ENCODE data around the gene RNF130. TPM values are rescaled to one million over a fixed set of nuclear protein-coding genes. Genes with fewer than 3 reads are reported as not detected.

Gene RNF130
- total and polyA plus RNA-seq, 2 of the 13 experiments (the other 11 are each of a cell fraction or from before 2014, with no cell fraction given) = 28.2 to 28.3 TPM

DNA sequence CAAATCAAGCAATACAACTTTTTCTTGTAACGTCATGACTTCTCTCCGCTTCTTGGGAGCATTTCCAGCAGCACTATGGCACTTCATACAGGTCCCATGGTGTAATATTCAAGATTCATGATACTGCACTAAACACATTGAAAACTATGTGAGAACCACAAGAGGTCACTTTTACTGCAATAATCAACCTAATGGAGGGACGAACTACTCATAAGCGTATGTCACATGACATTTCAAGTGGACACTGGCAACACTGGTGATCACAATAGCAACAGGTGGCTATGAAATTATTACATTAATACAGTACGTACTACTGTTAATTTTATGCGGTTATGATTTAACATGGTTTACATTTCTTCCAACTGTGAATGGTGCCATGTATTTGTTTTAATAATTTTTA, 85.2 kb downstream of the RNF130 start (continued):
- TF ChIP-seq, protein P1, sequence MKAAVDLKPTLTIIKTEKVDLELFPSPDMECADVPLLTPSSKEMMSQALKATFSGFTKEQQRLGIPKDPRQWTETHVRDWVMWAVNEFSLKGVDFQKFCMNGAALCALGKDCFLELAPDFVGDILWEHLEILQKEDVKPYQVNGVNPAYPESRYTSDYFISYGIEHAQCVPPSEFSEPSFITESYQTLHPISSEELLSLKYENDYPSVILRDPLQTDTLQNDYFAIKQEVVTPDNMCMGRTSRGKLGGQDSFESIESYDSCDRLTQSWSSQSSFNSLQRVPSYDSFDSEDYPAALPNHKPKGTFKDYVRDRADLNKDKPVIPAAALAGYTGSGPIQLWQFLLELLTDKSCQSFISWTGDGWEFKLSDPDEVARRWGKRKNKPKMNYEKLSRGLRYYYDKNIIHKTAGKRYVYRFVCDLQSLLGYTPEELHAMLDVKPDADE (CRISPR knock-in tag; IDR thresholded peaks at IDR 0.05) = no peak
- TF ChIP-seq BCLAF1 (IDR thresholded peaks at IDR 0.05) (no peak), HNF1A (IDR thresholded peaks at IDR 0.05; ENCODE audit: low read depth) (no peak), HNF1A (CRISPR knock-in tag; IDR thresholded peaks at IDR 0.05; ENCODE audit: borderline replicate concordance) (no peak), SAP130 (CRISPR knock-in tag; IDR thresholded peaks at IDR 0.05; ENCODE audit: low read depth) (no peak), DDIT3 (CRISPR knock-in tag; IDR thresholded peaks at IDR 0.05) (no peak), ZNF235 (CRISPR knock-in tag; IDR thresholded peaks at IDR 0.05; ENCODE audit: borderline replicate concordance) (no peak), IKZF4 (CRISPR knock-in tag; IDR thresholded peaks at IDR 0.05; ENCODE audit: borderline replicate concordance, low read depth, not compliant biosample characterization) (no peak), U2AF1 (optimal IDR thresholded peaks at IDR 0.05; ENCODE audit: low read depth, low read length) (no peak), NR2F2 (IDR thresholded peaks at IDR 0.05; ENCODE audit: borderline replicate concordance, low read depth) (no peak)
- TF ChIP-seq, protein P2, sequence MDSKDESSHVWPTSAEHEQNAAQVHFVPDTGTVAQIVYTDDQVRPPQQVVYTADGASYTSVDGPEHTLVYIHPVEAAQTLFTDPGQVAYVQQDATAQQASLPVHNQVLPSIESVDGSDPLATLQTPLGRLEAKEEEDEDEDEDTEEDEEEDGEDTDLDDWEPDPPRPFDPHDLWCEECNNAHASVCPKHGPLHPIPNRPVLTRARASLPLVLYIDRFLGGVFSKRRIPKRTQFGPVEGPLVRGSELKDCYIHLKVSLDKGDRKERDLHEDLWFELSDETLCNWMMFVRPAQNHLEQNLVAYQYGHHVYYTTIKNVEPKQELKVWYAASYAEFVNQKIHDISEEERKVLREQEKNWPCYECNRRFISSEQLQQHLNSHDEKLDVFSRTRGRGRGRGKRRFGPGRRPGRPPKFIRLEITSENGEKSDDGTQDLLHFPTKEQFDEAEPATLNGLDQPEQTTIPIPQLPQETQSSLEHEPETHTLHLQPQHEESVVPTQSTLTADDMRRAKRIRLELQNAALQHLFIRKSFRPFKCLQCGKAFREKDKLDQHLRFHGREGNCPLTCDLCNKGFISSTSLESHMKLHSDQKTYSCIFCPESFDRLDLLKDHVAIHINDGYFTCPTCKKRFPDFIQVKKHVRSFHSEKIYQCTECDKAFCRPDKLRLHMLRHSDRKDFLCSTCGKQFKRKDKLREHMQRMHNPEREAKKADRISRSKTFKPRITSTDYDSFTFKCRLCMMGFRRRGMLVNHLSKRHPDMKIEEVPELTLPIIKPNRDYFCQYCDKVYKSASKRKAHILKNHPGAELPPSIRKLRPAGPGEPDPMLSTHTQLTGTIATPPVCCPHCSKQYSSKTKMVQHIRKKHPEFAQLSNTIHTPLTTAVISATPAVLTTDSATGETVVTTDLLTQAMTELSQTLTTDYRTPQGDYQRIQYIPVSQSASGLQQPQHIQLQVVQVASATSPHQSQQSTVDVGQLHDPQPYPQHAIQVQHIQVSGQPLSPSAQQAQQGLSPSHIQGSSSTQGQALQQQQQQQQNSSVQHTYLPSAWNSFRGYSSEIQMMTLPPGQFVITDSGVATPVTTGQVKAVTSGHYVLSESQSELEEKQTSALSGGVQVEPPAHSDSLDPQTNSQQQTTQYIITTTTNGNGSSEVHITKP (CRISPR knock-in tag; IDR thresholded peaks at IDR 0.05; ENCODE audit: low read depth) = no peak
